ENCODE measurements around the gene TNFRSF1A.
"Not testable (repeated sequence)": the region's sequence is repeated elsewhere in the genome, so short reads cannot be mapped to it uniquely, and the experiment has no call there.

The TNFRSF1A gene

GRCh38 chr12:6361834-6362233 lies 20.0 kb upstream of the TNFRSF1A start:
- H3K4me3 ChIP-seq (ENCODE audit: low read length): no peak overlapping the region
- DNase-seq (ENCODE audit: low read depth, low spot score): no peak

- no peak overlapping the region for H3K4me3 ChIP-seq (ENCODE audit: low read length)
- no peak for DNase-seq (ENCODE audit: low read depth, low spot score)
Measured at GRCh38 chr12:6360578-6361490, 19.0 kb upstream of the TNFRSF1A start.

GRCh38 chr12:6360080-6360571 lies 18.2 kb upstream of the TNFRSF1A start:
- DNase-seq (ENCODE audit: low read depth, low spot score): no peak
- no peak overlapping the region for H3K4me3 ChIP-seq (ENCODE audit: low read length)

- DNase-seq (ENCODE audit: low read depth, low spot score): no peak
- H3K4me3 ChIP-seq (ENCODE audit: low read length): no peak overlapping the region
Measured at GRCh38 chr12:6358881-6359280, 17.0 kb upstream of the TNFRSF1A start.

GRCh38 chr12:6356374-6356820 lies 14.5 kb upstream of the TNFRSF1A start:
- no peak for DNase-seq (ENCODE audit: low read depth, low spot score)
- H3K4me3 ChIP-seq (ENCODE audit: low read length): no peak overlapping the region

GRCh38 chr12:6355491-6356373 lies 13.9 kb upstream of the TNFRSF1A start:
- no peak for DNase-seq (ENCODE audit: low read depth, low spot score)

GRCh38 chr12:6354495-6355393 lies 12.9 kb upstream of the TNFRSF1A start:
- no peak for DNase-seq (ENCODE audit: low read depth, low spot score)
- H3K4me3 ChIP-seq (ENCODE audit: low read length): no peak overlapping the region

More at GRCh38 chr12:6355491-6356373, 13.9 kb upstream of the TNFRSF1A start:
- H3K4me3 ChIP-seq (ENCODE audit: low read length): no peak overlapping the region

- H3K4me3 ChIP-seq (ENCODE audit: low read length): no peak overlapping the region
- DNase-seq (ENCODE audit: low read depth, low spot score): no peak
Measured at GRCh38 chr12:6352193-6353173, 10.6 kb upstream of the TNFRSF1A start.

GRCh38 chr12:6351622-6352021 lies 9.7 kb upstream of the TNFRSF1A start:
- no peak overlapping the region for H3K4me3 ChIP-seq (ENCODE audit: low read length)
- no peak for DNase-seq (ENCODE audit: low read depth, low spot score)

GRCh38 chr12:6347367-6348338 lies 5.8 kb upstream of the TNFRSF1A start:
- H3K4me3 ChIP-seq (ENCODE audit: low read length): peak overlapping the region; percentile 10; the same call in 1 of the 2 replicates
- peak; percentile 70 for DNase-seq (ENCODE audit: low read depth, low spot score)

- H3K4me3 ChIP-seq (ENCODE audit: low read length): no peak overlapping the region
- no peak for DNase-seq (ENCODE audit: low read depth, low spot score)
Measured at GRCh38 chr12:6346942-6347341, 5.1 kb upstream of the TNFRSF1A start.

GRCh38 chr12:6346235-6346832 lies 4.5 kb upstream of the TNFRSF1A start:
- no peak overlapping the region for H3K4me3 ChIP-seq (ENCODE audit: low read length)
- no peak for DNase-seq (ENCODE audit: low read depth, low spot score)

- H3K4me3 ChIP-seq (ENCODE audit: low read length): no peak overlapping the region
- no peak for DNase-seq (ENCODE audit: low read depth, low spot score)
Measured at GRCh38 chr12:6345319-6346091, 3.6 kb upstream of the TNFRSF1A start.

- DNase-seq (ENCODE audit: low read depth, low spot score); H3K4me3 ChIP-seq (ENCODE audit: low read length): not testable (repeated sequence)
Measured at GRCh38 chr12:6344101-6344660, 2.3 kb upstream of the TNFRSF1A start.

- no peak for DNase-seq (ENCODE audit: low read depth, low spot score)
- H3K4me3 ChIP-seq (ENCODE audit: low read length): no peak overlapping the region
Measured at GRCh38 chr12:6343518-6343917, 1.6 kb upstream of the TNFRSF1A start.
